NCI-H345 treated with DMSO at 0.1 percent for 48 hours (cell line): ENCODE data around the gene CT45A5.
"Not testable (repeated sequence)": the region's sequence is repeated elsewhere in the genome, so short reads cannot be mapped to it uniquely, and the experiment has no call there.

Experiments
- DNase-seq: peaks from one replicate; lab custom pipeline; 2025; ENCODE audit not compliant: unreplicated experiment; lab: John Stamatoyannopoulos, UW

CT45A5 gene, protein sequence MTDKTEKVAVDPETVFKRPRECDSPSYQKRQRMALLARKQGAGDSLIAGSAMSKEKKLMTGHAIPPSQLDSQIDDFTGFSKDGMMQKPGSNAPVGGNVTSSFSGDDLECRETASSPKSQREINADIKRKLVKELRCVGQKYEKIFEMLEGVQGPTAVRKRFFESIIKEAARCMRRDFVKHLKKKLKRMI

DNA sequence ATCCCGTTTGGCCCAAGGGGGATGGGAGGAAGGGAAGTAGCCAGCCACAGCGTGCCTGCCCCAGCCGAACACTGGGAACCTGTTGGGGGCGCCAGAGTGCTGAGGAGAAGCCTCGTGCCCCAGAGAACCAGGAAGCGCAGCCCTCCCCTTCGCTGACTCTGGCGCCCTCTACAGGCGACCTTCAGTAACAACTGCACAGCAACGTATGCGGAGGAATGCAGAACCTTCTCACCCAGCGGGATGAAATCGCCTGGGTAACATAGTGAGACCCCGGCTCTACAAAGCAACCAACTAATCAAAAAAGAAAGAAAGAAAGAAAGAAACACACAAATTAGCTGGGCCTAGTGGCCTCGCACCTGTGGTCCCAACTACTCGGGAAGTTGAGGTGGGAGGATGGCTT, at the start of gene CT45A5:
CT45A5 (minus strand) TSS at position 101 of the 400 bp plus-strand sequence. CDS start 3,774 bp downstream, outside the sequence.
- not testable (repeated sequence) for DNase-seq

DNA sequence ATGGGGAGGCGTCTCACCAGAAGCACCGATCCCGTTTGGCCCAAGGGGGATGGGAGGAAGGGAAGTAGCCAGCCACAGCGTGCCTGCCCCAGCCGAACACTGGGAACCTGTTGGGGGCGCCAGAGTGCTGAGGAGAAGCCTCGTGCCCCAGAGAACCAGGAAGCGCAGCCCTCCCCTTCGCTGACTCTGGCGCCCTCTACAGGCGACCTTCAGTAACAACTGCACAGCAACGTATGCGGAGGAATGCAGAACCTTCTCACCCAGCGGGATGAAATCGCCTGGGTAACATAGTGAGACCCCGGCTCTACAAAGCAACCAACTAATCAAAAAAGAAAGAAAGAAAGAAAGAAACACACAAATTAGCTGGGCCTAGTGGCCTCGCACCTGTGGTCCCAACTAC, 34.6 kb upstream of the CT45A5 start, which contains the start of gene CT45A2:
CT45A2 (minus strand) TSS at position 101 of the 400 bp plus-strand sequence. CDS start 3,747 bp downstream, outside the sequence.
- DNase-seq, result not testable (repeated sequence)

DNA sequence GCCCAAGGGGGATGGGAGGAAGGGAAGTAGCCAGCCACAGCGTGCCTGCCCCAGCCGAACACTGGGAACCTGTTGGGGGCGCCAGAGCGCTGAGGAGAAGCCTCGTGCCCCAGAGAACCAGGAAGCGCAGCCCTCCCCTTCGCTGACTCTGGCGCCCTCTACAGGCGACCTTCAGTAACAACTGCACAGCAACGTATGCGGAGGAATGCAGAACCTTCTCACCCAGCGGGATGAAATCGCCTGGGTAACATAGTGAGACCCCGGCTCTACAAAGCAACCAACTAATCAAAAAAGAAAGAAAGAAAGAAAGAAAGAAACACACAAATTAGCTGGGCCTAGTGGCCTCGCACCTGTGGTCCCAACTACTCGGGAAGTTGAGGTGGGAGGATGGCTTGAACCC, 17.4 kb upstream of the CT45A5 start, which contains the start of gene CT45A6:
CT45A6 (minus strand) TSS at position 101 of the 400 bp plus-strand sequence. CDS start 3,794 bp downstream, outside the sequence.
- not testable (repeated sequence) for DNase-seq

DNA sequence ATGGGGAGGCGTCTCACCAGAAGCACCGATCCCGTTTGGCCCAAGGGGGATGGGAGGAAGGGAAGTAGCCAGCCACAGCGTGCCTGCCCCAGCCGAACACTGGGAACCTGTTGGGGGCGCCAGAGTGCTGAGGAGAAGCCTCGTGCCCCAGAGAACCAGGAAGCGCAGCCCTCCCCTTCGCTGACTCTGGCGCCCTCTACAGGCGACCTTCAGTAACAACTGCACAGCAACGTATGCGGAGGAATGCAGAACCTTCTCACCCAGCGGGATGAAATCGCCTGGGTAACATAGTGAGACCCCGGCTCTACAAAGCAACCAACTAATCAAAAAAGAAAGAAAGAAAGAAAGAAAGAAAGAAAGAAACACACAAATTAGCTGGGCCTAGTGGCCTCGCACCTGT, 17.2 kb downstream of the CT45A5 start, which contains the start of gene CT45A3:
CT45A3 (minus strand) TSS at position 101 of the 400 bp plus-strand sequence. CDS start 3,747 bp downstream, outside the sequence.
- not testable (repeated sequence) for DNase-seq

DNA sequence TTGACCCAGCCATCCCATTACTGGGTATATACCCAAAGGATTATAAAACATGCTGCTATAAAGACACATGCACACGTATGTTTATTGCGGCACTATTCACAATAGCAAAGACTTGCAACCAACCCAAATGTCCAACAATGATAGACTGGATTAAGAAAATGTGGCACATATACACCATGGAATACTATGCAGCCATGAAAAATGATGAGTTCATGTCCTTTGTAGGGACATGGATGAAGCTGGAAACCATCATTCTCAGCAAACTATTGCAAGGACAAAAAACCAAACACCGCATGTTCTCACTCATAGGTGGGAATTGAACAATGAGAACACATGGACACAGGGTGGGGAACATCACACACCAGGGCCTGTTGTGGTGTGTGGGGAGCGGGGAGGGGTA, 40.6 kb downstream of the CT45A5 start:
- DNase-seq, result not testable (repeated sequence)

DNA sequence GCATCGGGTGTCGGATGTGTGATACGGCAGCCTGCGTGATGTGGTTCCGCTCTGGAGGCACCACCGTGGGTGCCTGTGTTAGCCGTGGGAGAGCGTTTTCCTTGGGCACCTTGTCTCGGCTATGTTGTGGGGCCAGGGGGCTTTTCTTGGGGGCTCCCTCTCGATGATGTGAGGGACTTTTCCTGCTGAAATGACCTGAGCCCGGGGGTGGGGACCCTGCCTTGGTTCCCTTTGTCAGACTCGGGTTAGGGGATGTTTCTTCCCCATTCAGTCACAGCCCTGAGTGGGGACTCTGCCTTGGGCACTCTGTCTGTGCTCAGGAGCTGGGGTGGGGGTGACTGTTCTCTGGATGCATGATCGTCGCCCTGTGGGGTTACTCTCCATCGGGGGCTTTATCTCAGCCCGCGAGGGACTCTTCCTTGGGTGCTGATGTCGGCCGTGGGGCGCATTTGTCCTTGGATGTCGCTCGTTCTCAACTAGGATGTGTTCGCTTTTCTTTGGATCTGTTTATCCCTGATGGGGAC, 44.0 kb downstream of the CT45A5 start:
- no peak for DNase-seq

DNA sequence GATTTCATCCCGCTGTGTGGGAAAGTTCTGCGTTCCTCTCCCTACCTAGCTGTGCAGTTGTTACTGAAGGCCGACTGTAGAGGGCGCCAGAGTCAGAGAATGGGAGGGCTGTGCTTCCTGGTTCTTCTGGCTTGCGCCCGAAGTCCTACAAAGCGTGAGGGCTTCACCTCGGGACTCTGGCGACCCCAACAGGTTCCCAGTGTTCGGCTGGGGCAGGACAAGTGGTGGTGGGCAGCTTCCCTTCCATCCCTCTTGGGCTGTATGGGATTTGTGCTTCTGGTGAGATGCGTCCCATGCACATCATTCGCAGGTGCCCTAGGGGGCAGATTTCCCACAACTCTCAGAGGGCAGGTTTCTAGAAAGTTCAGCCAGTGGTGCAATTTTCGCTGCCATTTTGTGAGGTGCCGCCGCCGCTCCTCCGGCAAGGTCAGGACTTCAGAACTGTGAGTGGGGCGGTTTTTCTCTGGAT, 44.6 kb downstream of the CT45A5 start:
- no peak for DNase-seq

DNA sequence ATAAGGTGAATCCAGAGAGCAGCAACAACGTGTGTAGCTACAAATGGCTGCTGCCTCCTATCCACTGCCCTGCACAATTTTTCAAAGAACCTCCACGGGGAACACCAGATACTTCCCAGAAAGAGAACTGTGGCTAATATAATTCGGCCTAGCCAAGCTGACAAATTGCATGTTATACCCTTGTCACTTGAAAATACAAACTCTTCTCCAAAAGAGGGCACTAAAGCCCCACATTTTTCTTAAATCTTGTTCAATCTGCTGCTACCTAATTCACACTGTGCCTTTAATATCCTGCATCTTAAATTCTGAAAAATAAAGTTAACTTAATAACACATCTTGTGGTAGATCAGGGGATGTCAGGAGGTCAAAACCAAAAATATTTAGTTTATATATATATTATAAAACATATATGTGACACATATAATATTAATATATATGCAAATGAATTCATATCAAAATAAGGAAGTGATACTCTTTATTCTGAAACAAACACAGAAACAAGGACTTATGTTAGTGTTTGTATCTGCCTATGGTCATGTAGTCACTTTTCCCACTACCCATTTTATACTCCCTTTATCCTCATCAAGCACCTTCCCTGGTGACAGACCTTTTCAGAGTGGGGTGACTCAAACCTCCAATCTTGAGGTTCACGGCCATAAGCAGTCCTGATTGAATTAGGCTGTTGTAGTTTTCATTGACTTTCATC, 47.8 kb downstream of the CT45A5 start:
- no peak for DNase-seq

DNA sequence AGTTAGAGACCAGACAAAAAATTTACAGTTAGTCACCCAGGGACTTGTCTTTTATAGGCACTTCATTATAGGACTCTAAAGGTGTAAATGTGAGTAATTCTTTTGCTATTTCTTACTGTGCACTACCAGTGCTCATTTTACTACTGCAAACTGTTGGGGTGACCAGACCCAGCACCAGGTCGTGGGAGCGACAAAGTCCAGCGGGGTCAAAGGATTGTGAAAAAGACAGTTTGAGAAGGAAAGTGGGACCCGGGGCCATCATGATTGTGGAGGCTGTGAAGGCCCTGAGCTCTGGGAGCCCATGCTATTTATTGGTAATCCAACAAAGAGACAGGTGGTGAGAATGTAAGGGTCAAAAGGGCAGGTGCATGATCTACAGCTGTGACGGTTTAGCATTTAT, 50.6 kb downstream of the CT45A5 start:
- DNase-seq, result not testable (repeated sequence)
